Trophoblast cell (in vitro differentiated cells and primary cell): ENCODE measurements around the gene TMEM132E.

Source experiments
- DNase-seq, 2 donors: peaks; one replicate each; pipeline ENCODE4 v3.0.0-alpha.2; 2016
- H2AFZ ChIP-seq: 2 replicates; pipeline ENCODE4 v1.6.1; 2013; ENCODE audit warnings: low read length, moderate library complexity, mild to moderate bottlenecking; ENCODE audit not compliant: insufficient read depth, poor library complexity
- H2AK5ac ChIP-seq: 2 replicates; pipeline ENCODE4 v1.6.1; 2013; ENCODE audit warnings: mild to moderate bottlenecking, low read length
- H2BK120ac ChIP-seq: 2 replicates; pipeline ENCODE4 v1.6.1; 2013; ENCODE audit warnings: low read length, mild to moderate bottlenecking, moderate library complexity; ENCODE audit not compliant: insufficient read depth, poor library complexity
- H2BK12ac ChIP-seq: 2 replicates; pipeline ENCODE4 v1.6.1; 2013; ENCODE audit warnings: mild to moderate bottlenecking, low read length, moderate library complexity
- H2BK5ac ChIP-seq: 2 replicates; pipeline ENCODE4 v1.6.1; 2013; ENCODE audit warnings: low read length, low read depth, moderate library complexity, mild to moderate bottlenecking; ENCODE audit not compliant: poor library complexity
- H3K14ac ChIP-seq: 2 replicates; pipeline ENCODE4 v1.6.1; 2013; ENCODE audit warnings: mild to moderate bottlenecking, low read length
- H3K18ac ChIP-seq: 2 replicates; pipeline ENCODE4 v1.6.1; 2013; ENCODE audit warnings: mild to moderate bottlenecking, low read length
- H3K23ac ChIP-seq: 2 replicates; pipeline ENCODE4 v1.6.1; 2013; ENCODE audit warnings: low read length
- H3K27ac ChIP-seq: 2 replicates; pipeline ENCODE4 v1.5.1; 2013; ENCODE audit warnings: low read depth, mild to moderate bottlenecking, inconsistent platforms, low read length, moderate library complexity
- H3K27me3 ChIP-seq: 2 replicates; pipeline ENCODE4 v1.6.1; 2013; ENCODE audit warnings: inconsistent platforms, mild to moderate bottlenecking, low read length, moderate library complexity; ENCODE audit not compliant: insufficient read depth
- H3K36me3 ChIP-seq, 2 experiments: 1 replicate in 1 of 2; 2 replicates in 1 of 2; pipeline ENCODE4 v1.6.1; 2013; ENCODE audit warnings: low read length in 2 of 2, mild to moderate bottlenecking in 2 of 2, moderate library complexity in 1 of 2; ENCODE audit not compliant: insufficient read depth in 2 of 2, control insufficient read depth in 1 of 2
- H3K4ac ChIP-seq: 2 replicates; pipeline ENCODE4 v1.6.1; 2013; ENCODE audit warnings: low read depth, mild to moderate bottlenecking, low read length, moderate library complexity
- H3K4me1 ChIP-seq, 2 experiments: 1 replicate in 1 of 2; 2 replicates in 1 of 2; pipeline ENCODE4 v1.6.1; 2013; ENCODE audit warnings: low read length in 2 of 2, mild to moderate bottlenecking in 2 of 2, moderate library complexity in 1 of 2; ENCODE audit not compliant: insufficient read depth in 2 of 2, control insufficient read depth in 1 of 2
- H3K4me2 ChIP-seq: 2 replicates; pipeline ENCODE4 v1.6.1; 2013; ENCODE audit warnings: inconsistent platforms, mild to moderate bottlenecking, low read length, moderate library complexity
- H3K4me3 ChIP-seq: 2 replicates; pipeline ENCODE4 v1.5.1; 2013; ENCODE audit warnings: mild to moderate bottlenecking, low read depth, low read length, inconsistent platforms
- H3K79me1 ChIP-seq: one replicate; pipeline ENCODE4 v1.6.1; 2013; ENCODE audit warnings: low read length
- H3K79me2 ChIP-seq: 2 replicates; pipeline ENCODE4 v1.6.1; 2013; ENCODE audit warnings: low read length, mild to moderate bottlenecking; ENCODE audit not compliant: control insufficient read depth, insufficient read depth, poor library complexity
- H3K9ac ChIP-seq: 2 replicates; pipeline ENCODE4 v1.6.1; 2013; ENCODE audit warnings: mild to moderate bottlenecking, low read length
- H3K9me3 ChIP-seq: 2 replicates; pipeline ENCODE4 v1.6.1; 2013; ENCODE audit warnings: low read depth, mild to moderate bottlenecking, control low read depth, inconsistent platforms, low read length; ENCODE audit not compliant: insufficient read depth
- H4K12ac ChIP-seq: 2 replicates; pipeline ENCODE4 v1.6.1; 2013; ENCODE audit warnings: low read depth, mild to moderate bottlenecking, low read length, moderate library complexity
- H4K8ac ChIP-seq: 2 replicates; pipeline ENCODE4 v1.6.1; 2013; ENCODE audit warnings: low read depth, mild to moderate bottlenecking, low read length, moderate library complexity
- H4K91ac ChIP-seq: one replicate; pipeline ENCODE4 v1.6.1; 2013; ENCODE audit warnings: low read depth, mild to moderate bottlenecking, low read length, moderate library complexity
- WGBS: extraction: QIAGEN DNeasy Blood & Tissue Kit; methylation state at CpG from one replicate; pipeline ENCODE4 v1.1.7; 2013; ENCODE audit warnings: missing lambda C conversion rate; ENCODE audit not compliant: insufficient read length, insufficient coverage; ENCODE audit errors: extremely low coverage; 5-methylcytosine and 5-hydroxymethylcytosine counted together

The TMEM132E gene

GRCh38 chr17:34582901-34583245 lies 3.5 kb downstream of the TMEM132E start:
- H2BK5ac ChIP-seq = no peak overlapping the region
- H3K79me2 ChIP-seq = no peaks in the 10 kb centered on the region
- H4K8ac ChIP-seq = no peak overlapping the region
- H2BK120ac ChIP-seq = no peak overlapping the region
- H3K14ac ChIP-seq = no peak overlapping the region
- H3K9ac ChIP-seq = no peak overlapping the region
- H4K91ac ChIP-seq = no peak overlapping the region
- H3K27ac ChIP-seq = no peak overlapping the region
- H2AK5ac ChIP-seq = no peak overlapping the region
- no peak overlapping the region for H2BK12ac ChIP-seq
- H2AFZ ChIP-seq = no peak overlapping the region
- no peak overlapping the region for H3K18ac ChIP-seq
- no peak overlapping the region for H3K4me2 ChIP-seq
- no peak overlapping the region for H3K4ac ChIP-seq
- H3K4me1 ChIP-seq = peaks cover 14 to 28% of the 10 kb centered on the region in 2 experiments
- H3K23ac ChIP-seq = no peak overlapping the region
- DNase-seq = no peak
- H3K4me3 ChIP-seq = no peak overlapping the region
- no CpG with 5 or more reads among the region's 3 CpGs for WGBS
- H3K27me3 ChIP-seq = peaks cover 52% of the 10 kb centered on the region
- H3K79me1 ChIP-seq = no peaks in the 10 kb centered on the region
- no peaks in the 10 kb centered on the region for H3K36me3 ChIP-seq
- no peaks in the 10 kb centered on the region for H3K9me3 ChIP-seq
- no peak overlapping the region for H4K12ac ChIP-seq

- no peak overlapping the region for H2AFZ ChIP-seq
- WGBS = no CpG with 5 or more reads among the region's 12 CpGs
These were observed 5.5 kb downstream of the TMEM132E start for GRCh38 chr17:34584805-34585416.

DNA sequence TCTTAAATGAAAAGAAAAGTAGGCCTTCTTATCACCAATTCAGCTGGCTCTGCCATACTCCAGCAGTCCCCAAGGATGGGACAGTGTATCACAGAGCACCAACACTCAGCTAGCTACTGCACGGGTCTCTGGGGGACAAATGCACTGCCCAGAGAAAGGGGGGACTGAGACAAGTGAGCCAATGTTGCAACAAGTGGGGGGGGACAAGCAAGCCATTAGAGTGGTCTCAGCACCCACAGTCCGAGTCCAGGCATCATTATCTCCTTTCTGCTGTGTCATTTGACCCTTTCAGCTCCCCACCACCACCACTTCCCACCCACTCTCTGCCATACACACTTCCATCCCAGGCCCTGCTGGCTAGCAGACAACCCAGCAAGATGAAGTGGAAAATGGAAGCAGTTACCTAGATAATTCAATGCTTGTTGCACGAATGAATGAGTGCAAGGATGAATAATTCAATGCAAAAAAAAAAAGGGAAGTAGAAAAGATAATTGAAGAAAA lies 7.0 kb downstream of the TMEM132E start:
- Histone ChIP-seq H4K12ac (no peak overlapping the region), H3K4me3 (no peak overlapping the region), H2AK5ac (no peak overlapping the region), H3K18ac (no peak overlapping the region), H3K27ac (no peak overlapping the region), H2BK12ac (no peak overlapping the region), H3K4me1 (peaks cover 0 to 6% of the 10 kb centered on the region in 2 experiments), H2AFZ (no peak overlapping the region), H3K23ac (no peak overlapping the region), H3K4ac (no peak overlapping the region), H3K36me3 (no peaks in the 10 kb centered on the region), H3K79me1 (no peaks in the 10 kb centered on the region), H2BK5ac (no peak overlapping the region), H3K27me3 (peaks cover 19% of the 10 kb centered on the region), H4K91ac (no peak overlapping the region), H3K79me2 (no peaks in the 10 kb centered on the region), H4K8ac (no peak overlapping the region), H3K4me2 (no peak overlapping the region), H2BK120ac (no peak overlapping the region), H3K9me3 (no peaks in the 10 kb centered on the region), H3K9ac (no peak overlapping the region), H3K14ac (no peak overlapping the region)
- WGBS = no CpG with 5 or more reads among the region's 3 CpGs
- DNase-seq = no peak

More at GRCh38 chr17:34584805-34585416, 5.5 kb downstream of the TMEM132E start:
- H3K4ac ChIP-seq = no peak overlapping the region
- no peak overlapping the region for H3K4me3 ChIP-seq
- H4K12ac ChIP-seq = no peak overlapping the region
- no peak overlapping the region for H2BK120ac ChIP-seq
- H3K9me3 ChIP-seq = no peaks in the 10 kb centered on the region
- no peak overlapping the region for H3K14ac ChIP-seq
- peak in 1 of 2 donors; percentile 44 for DNase-seq
- H2BK12ac ChIP-seq = no peak overlapping the region
- peaks cover 32% of the 10 kb centered on the region for H3K27me3 ChIP-seq
- no peak overlapping the region for H3K23ac ChIP-seq
- no peak overlapping the region for H2BK5ac ChIP-seq
- H4K8ac ChIP-seq = no peak overlapping the region
- no peaks in the 10 kb centered on the region for H3K79me2 ChIP-seq
- no peak overlapping the region for H3K4me2 ChIP-seq
- no peaks in the 10 kb centered on the region for H3K79me1 ChIP-seq
- H3K18ac ChIP-seq = no peak overlapping the region
- H3K27ac ChIP-seq = no peak overlapping the region
- peaks cover 10 to 19% of the 10 kb centered on the region in 2 experiments for H3K4me1 ChIP-seq
- H4K91ac ChIP-seq = no peak overlapping the region
- H3K36me3 ChIP-seq = no peaks in the 10 kb centered on the region
- no peak overlapping the region for H2AK5ac ChIP-seq
- no peak overlapping the region for H3K9ac ChIP-seq

DNA sequence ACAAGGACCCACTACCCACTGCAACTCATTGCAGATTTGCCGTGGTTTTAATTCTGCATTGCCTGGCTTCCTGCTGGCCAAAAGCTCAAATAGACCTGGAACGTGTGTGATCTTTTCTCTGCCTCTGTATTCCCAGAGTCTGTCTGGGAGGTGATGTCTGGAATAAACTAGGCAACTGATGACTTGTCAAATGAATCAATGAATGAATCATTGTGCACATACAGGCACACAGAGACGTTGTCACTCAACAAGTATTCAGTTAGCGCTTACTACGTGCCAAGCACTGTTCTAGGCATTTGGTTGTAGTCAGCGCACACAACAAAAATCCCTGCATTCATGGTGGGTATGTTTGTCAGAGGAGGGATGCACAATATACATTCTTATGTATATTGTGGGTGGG lies 8.9 kb downstream of the TMEM132E start:
- H2BK120ac ChIP-seq = no peak overlapping the region
- H3K14ac ChIP-seq = no peak overlapping the region
- no peak overlapping the region for H2BK5ac ChIP-seq
- no peak overlapping the region for H2AK5ac ChIP-seq
- no peaks in the 10 kb centered on the region for H3K36me3 ChIP-seq
- H3K18ac ChIP-seq = no peak overlapping the region
- no peak overlapping the region for H2BK12ac ChIP-seq
- H3K23ac ChIP-seq = no peak overlapping the region
- H3K79me2 ChIP-seq = no peaks in the 10 kb centered on the region
- no peak overlapping the region for H3K4ac ChIP-seq
- H4K8ac ChIP-seq = no peak overlapping the region
- no peak overlapping the region for H4K91ac ChIP-seq
- H4K12ac ChIP-seq = no peak overlapping the region
- H3K4me2 ChIP-seq = no peak overlapping the region
- H3K4me1 ChIP-seq = no peaks in the 10 kb centered on the region
- DNase-seq = no peak
- peaks cover 2% of the 10 kb centered on the region for H3K27me3 ChIP-seq
- no CpG with 5 or more reads among the region's 6 CpGs for WGBS
- H3K9me3 ChIP-seq = peaks cover 2% of the 10 kb centered on the region
- H3K4me3 ChIP-seq = no peak overlapping the region
- H2AFZ ChIP-seq = no peak overlapping the region
- no peak overlapping the region for H3K9ac ChIP-seq
- no peak overlapping the region for H3K27ac ChIP-seq
- H3K79me1 ChIP-seq = no peaks in the 10 kb centered on the region
